Activated gamma-delta T cell (primary cell): ENCODE measurements around the gene ZCCHC2.

Experiments used
- DNase-seq: peaks from one replicate; lab custom pipeline; 2025; lab: John Stamatoyannopoulos, UW
- total RNA-seq, 2 donors: gene quantifications; one replicate each; lab custom pipeline; 2026; lab: John Stamatoyannopoulos, UW

ZCCHC2 gene
- 81.0 to 86.4 reads per million in 2 donors for total RNA-seq

DNA sequence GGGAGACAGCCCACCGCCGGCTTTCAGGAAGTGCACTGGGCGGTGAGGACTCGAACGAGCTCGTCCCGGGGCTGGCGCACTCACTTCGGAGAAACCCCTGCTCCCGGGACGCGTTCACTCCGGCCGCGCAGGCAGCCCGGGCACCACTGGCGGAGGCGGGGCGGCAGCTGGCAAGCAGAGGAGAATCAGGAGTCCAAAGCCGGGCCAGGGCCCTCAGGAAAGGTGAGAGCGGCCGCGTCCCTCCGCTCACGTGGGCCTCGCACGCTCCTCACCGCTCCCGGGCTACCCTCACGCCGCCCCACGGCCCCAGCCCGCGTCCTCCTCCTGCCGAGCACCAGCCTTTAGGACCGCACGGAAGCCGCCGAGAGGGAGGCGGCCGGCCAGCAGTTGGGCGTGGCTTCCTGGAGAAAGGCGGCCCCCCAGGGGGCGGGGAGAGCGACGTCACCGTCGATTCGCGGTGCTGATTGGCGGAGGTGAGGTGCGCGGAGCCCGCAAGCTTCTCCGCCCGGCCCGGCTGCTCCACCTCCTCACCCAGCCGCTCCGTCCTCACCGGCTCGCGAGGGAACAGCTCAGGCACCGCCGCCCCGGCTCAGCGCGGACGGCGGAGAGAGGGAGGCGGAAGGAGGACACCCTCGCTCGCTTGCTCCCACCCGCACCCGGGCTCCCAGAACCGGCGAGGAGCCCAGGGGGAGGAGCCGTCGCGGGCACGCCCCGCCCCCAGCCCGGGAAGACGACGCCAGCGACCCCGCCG, at the start of gene ZCCHC2:
Gene ZCCHC2, plus strand, starts transcription at position 522 of the 751 bp plus-strand sequence. CDS start 400 bp downstream, outside the sequence.
- peak; percentile 96 for DNase-seq

DNA sequence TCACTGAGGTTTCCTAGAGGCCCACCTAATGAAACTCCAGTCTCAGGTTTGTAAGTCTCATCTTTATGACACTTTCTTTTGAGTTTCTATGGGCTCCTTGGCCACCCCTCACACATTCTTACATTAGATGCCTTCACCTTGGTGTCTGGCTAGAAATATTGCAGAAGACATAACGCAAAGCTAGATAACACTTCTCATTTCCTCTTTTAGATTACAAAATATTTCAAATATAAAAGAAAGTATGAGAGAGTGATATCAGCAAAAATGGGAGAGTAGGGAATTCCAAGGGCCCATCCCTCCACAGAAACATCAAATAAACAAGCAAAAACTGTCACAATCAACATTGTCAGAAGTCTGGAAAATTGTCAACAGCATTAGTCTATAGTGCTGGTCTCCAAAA, 43.3 kb upstream of the ZCCHC2 start:
- no peak for DNase-seq

DNA sequence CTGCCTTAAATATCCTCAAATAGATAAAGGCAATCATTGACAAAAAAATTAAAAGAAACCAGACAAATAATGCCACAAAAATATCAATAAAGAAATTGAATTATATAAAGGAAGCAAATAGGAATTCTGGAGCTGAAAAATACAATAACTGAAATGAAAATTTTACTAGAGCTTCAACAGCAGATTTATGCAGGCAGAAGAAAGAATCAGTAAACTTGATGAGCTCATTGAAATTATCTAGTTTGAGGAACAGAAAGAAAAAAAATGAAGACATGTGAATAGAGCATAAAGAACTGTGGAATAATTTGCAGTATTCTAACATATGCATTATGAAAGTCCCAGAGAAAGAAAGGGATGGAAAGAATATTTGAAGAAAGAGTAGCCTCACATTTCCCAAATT, 41.9 kb upstream of the ZCCHC2 start:
- no peak for DNase-seq

DNA sequence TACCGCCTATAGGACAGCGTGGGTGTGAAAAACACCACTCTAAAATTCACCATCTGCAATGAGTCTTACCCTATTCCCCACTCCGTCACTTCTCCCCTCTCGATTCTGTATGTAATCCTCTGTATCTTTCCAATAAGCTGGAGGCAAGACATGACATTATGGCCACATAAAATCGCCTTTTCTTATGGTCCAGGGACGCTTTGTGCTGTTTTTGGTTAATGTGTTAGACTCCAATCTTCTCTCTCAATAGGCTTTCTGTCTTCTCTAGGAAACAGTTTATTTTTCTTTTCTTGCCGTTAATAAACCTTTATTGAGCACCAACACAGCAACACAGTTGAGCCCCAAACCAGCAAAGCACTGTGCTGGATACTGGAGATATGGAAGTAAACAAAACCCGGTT, 37.9 kb upstream of the ZCCHC2 start:
- no peak for DNase-seq

DNA sequence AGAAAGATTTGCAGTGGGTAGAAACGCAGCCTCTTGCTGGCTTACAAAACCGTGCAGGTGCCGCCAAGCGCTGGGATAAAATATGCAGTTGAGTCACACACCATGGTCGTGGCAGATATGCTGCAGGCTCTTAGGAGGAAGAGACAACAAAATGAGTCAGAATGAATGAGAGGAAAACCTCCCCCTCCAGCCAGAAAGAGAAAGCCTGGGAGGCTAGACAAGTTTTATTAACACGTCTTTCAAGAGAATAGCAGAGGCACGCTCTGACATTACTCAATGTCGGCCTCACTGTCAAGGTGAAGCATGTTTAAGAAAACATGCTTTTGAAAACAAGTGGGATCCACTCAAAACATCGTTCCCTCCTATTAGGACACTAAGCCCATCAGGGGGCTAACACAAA, 37.1 kb upstream of the ZCCHC2 start:
- DNase-seq, result no peak

DNA sequence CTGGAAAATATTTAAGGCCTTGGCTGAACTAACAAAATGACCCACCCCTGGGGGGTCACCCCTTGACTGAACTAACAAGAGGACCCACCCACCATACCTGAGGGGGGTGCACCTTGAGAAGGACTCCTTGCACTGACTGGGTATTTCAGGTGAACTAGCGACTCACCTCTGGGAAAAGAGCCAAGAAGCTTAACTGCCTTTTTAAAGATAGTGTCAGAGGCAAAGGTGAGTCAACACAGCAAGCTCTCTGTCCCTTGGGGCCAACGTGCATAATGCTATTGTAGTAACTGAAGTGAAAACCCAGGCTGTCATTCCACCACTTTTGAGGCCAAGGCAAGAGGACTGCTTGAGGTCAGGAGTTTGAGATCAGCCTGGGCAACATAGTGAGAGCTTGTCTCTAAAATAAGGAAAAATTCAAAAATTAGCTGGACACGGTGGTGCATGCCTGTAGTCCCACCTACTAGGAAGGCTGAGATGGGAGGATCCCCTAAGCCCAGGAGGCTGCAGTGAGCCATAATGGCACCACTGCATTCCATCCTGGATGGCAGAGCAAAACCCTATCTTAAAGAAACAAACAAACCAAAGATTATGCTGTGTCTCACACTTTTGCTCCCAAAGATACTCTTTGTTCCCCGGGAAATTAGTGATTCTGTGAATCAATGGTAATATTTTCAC, 36.4 kb upstream of the ZCCHC2 start:
- DNase-seq, result no peak

DNA sequence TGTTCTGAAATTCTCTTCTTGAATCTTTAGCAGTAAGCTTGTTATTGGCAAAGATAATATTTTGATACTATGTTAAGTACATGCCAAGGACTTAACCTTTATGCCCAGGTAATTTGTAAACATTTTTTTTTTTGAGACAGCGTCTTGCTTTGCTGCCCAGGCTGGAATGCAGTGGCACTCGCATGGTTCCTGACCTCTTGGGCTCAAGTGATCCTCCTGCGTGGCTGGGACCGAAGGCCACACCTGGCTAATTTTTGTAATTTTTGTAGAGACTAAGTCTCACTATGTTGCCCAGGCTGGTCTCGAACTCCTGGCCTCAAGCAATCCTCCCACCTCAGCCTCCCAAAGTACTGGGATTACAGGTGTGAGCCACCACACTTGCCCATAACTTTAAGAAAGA, 35.7 kb upstream of the ZCCHC2 start:
- DNase-seq, result no peak

DNA sequence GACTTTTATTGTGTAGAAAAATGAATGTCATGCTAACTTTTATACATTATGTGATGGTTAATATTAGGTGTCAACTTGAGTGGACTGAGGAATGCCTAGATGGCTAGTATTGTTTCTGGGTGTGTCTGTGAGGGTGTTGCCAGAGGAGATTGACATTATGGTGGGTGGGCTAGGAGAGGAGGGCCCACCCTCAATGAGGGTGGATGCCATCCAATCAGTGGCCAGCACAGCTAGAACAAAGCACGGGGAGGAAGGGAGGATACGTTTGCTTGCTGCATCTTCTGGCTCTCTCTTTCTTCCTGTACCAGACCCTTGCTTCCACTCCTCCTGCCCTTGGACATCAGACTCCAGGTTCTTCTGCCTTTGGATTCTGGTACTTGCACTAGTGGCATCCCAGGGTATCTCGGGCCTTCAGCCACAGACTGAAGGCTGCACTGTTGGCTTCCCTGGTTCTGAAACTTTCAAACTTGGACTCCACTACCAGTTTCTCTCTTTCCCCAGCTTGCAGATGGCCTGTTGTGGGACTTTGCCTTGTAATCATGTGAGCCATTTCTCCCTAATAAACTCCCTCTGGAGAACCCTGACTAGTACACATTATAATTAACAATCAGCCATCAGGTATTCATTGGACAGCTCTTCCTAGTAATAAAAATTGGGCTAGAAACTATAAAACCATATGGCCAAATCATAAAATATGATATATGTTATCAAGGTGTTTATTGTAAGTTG, 31.7 kb upstream of the ZCCHC2 start:
- no peak for DNase-seq

DNA sequence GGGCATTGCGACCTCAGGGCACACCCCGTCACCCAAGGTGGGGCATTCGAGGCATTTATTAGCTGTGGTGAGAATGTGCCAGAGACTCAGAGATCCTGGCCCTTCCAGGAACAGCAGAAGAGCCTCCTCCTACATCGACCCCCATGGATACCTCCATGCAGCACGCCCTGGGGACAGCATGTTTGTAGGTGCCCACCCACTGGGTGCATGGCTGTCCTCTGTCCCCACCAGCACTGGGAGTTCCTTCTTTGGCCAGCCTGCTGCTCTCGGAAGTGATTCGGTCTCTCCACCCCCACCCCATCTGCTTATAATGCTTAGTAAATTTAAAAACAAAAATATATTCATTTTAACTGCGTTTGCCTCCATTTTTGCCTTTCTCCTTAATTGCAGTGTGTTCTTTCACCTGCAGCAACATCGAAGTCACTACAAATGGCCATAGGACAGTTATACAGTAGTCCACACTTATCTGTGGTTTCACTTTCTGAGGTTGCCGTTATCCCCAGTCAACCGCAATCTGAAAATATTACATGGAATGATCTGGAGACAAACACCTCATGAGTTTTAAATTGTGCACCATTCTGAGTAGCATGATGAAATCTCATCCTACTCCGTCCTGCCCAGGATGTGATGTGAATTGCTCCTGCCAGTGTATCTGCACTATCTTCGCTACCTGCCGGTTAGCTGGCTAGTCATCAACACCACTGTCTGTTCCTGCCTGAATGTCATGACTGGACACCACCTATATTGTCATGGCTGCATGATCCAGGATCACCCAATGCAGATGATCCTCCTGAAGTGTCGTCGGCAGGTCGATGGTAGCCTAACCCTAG, 29.6 kb upstream of the ZCCHC2 start:
- DNase-seq, result no peak

DNA sequence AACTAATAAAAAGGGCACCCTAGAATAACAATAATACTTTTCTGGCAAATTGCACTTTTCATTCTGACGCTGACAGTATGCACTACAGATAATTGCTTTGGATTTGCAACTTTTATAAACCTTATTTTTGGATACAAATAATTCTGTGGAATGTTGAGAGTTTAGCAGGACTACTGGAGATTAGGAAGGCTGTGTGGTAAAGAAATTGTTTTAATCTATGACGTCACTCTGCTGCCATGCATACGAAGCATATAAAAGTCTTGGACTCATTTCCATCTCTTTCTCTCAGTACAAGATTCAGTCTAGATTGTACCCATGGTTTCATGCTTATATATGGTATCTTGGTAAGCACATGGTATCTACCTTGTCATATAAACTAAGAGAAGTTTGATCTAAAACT, 28.1 kb upstream of the ZCCHC2 start:
- no peak for DNase-seq

DNA sequence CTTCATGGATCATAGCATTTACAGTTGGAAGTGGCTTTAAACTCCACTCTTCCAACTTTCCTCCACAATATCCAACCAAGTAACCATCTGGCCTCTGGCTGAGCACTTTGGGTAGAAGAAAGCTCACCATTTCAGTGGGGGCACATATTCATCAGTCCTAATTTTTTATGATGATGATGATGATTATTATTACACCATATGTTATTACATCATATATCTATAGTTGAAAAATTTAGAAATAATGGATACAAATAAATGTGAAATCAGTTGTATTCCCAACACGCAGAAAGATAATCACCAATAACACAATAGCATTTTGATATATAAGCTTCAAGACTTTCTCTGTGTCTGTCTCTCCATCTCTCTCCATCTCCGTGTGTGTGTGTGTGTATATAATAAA, 26.6 kb upstream of the ZCCHC2 start:
- DNase-seq, result no peak

DNA sequence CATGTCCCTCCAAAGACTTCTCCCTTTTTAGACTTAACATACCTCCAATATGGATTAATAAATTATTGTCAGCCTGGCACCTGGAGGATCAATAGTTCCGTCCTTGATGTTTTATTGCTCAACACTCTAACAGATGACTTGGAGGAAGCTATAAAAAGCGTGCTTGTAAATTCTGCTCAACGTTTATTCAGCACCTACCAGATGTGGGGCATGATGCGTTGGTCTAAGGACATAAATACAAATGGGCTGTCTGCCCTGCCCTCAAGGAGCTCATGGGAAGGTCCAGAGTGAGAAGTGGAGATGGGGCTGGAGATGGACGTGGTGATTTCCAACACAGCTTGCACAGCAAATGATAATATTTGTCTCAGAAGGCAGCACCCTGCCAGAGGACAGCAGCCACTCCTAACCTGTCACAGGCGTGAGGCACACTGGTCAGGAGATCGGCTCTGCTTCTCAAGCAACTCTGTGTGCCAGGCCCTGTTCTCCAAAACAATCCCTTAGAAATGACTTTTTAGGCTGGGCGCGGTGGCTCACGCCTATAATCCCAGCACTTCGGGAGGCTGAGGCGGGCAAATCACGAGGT, 25.5 kb upstream of the ZCCHC2 start:
- no peak for DNase-seq

DNA sequence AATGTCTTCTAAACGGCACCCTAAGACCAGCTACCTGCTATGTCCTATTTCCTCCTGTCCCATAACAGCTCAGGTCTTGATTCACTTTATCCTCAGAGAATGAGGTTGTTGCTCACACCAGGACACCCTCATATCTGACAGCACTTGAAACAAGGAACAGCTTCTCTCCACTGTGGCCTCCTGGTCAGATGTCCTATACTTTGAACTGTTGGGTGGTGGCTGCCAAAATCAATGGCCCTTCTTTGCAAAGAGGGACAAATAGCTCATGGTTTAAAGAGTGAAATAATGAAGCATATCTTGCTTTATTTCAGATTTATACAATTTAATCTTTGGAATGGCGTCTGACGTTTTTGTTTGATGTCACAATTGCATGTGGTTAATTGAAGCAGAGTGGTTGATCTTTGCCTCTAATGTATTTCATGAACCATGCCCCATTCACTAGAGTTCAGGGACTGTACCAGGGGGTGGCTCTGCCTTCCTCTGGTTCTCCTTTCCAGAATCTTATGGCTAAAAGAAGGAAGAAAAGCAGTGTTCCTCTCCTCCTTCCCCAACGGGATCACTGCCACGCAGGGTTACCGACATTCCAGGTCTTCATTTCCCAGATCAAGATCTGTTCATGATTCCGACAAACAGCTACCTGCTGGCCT, 24.1 kb upstream of the ZCCHC2 start:
- DNase-seq, result no peak

DNA sequence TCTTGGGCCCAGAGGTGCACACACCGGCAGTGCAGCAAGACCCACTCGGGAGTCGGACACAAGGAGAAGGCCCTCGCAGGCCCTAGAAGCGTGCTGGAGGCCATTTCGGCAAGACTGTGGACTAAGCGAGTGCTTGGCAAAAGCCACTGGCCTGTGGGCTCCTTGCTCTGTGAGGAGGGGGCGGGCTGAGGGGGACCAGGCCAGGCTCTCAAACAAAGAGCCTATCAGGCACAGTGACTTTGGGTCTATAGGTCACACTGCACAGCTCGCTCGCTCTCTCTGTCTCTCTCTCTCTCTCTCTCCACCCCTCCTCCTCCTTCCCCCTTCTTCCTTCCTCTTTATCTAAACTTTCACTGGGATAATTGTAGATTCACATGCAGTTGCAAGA, 23.6 kb upstream of the ZCCHC2 start:
- DNase-seq, result no peak

DNA sequence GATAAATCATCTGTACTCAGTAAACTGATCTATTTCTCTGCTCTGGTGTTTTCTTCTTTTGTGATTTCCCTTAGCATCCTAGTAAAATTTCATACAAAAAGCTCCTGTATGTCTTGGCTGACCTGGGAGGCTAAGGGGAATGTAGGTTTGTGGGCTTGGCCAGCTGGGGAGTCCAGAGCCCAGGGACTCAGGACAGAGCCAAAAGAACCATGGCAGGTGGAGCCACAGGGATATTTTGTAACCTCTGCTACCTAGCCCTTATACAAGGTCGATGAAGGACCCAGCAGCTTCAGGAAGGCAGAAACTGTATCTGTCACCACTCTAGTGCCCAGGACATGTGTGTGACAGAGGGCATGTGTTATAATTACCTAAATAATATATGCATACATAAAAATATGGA, 22.7 kb upstream of the ZCCHC2 start:
- DNase-seq, result no peak

DNA sequence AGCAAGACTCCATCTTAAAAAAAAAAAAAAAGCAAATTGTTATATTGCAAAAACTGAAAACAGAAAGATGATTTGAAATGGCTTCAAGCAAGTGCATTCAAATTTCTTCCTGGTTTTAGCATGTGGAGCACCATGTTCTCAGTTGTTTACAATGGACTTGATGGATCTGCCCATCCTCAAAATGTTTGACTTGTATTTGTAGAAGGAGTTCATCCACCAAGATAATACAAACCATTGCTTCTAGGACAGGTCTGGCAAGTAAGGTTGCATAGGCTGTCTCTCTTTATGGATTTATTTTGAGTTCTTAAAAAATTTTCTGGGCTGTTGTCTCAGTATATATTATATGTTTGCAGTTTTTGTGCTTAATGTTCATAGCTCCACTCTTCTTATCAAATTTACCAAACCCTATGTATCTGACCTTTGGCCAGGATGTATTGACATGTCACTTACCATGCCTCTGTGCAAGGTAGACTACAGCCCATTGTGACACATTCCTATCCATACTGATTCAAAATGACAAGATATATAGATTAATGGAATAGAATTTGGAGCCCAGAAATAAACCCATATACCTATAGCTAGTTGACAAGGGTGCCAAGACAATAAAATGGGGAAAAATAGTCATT, 21.7 kb upstream of the ZCCHC2 start:
- DNase-seq, result no peak

DNA sequence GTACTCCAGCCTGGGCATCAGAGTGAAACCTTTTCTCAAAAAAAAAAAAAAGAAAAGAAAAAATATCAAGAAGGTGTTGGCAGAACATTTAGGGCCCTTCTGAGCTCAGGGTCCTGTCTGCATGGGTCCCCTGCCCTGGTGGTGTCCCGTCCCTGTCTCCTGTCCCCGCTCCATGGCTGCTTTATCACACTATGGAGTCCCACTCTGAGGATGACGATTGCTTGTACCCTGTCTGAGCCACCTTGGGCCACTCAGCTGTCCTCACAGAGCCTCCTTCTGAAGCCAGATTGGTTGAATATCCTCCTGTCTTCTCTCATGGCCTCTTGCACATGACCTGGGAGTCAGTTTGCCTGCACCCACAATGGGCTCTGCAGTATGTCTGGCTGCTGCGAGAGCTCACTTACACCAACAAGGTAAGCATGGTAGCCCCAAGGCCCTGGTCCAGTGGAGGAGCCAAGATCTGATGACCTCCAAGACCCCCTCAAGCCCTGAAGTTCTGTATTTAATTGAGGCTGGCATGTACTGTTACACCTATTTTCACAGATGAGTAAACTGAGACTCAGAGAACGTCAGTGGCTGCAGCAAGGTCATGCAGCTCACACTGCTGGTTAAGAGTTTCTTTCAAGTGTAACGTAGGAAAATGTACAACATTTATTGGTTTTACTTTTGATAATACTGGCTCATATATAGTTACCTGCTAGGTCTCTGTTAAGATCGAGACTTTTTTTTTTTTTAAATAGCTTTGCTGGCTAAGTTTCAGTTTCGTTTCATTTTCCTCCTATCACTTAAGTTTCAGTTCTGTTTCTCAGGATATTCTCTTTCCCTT, 16.9 kb upstream of the ZCCHC2 start:
- no peak for DNase-seq

DNA sequence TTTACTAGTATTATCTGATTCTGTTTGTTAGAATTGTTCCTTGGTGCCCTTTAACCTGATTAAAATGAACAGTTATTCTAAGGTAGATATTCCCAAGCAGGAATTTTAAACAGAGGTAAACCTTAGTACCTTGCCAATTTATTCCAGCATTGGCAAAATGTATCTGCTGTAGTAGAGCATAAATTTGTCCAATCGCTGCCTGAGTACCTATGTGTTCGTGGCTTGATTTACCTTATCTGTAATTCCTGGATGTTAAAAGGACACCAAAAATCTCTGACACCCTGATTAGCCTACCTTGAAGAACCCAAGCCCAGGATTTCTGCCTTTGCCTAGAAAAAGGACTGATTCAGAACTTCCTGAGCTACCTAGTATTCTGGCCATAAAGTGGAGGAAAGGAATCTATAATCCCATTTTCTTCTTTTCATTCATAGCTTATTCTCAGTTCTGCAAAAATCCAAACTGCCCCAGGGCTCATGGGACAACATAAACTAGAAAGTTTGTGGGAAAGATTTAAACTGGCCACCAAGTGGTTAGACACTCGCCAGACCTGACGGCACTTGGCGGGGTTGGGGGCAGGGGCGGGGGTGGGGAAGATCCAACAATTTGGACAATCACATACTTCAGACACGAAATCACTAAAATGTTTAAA, 16.2 kb upstream of the ZCCHC2 start:
- DNase-seq, result no peak

DNA sequence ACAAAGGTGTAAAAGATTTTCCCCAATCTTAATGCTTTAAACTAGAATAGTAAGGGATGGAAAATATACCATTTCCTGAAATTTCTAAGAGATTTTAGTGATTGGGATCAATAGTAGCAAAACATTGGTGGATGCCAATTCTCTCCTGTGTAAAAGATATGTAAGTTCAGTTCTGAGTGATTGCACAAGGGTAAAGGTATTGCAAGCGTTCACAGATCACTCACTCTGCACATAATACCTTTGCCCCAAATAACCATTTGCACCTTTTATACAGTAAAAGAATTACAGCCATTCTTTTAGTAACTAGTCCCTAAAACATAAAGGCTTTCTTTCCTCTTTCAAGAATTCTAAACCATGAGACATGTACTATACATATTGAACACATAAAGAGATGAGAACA, 13.0 kb upstream of the ZCCHC2 start:
- DNase-seq, result no peak
